Neuron (in vitro differentiated cells): ENCODE data around the gene ABHD6.
"Not testable (repeated sequence)": the region's sequence is repeated elsewhere in the genome, so short reads cannot be mapped to it uniquely, and the experiment has no call there.

ENCODE experiments used
- H2AFZ ChIP-seq: one replicate; pipeline ENCODE4 v1.6.1; 2013; ENCODE audit warnings: low read depth, mild to moderate bottlenecking, inconsistent platforms, low read length, moderate library complexity
- H3K27me3 ChIP-seq: one replicate; pipeline ENCODE4 v1.6.1; 2013; ENCODE audit warnings: low read length; ENCODE audit not compliant: insufficient read depth
- H3K36me3 ChIP-seq: one replicate; pipeline ENCODE4 v1.6.1; 2013; ENCODE audit warnings: low read length; ENCODE audit not compliant: insufficient read depth
- H3K4me1 ChIP-seq: one replicate; pipeline ENCODE4 v1.6.1; 2013; ENCODE audit warnings: low read length; ENCODE audit not compliant: insufficient read depth
- H3K4me3 ChIP-seq: 2 replicates; pipeline ENCODE4 v1.5.1; 2013; ENCODE audit warnings: mild to moderate bottlenecking, low read length, moderate library complexity
- H3K9me3 ChIP-seq: one replicate; pipeline ENCODE4 v1.6.1; 2013; ENCODE audit warnings: low read length

ABHD6 gene

GRCh38 chr3:58200121-58200709 lies 37.4 kb upstream of the ABHD6 start:
- H3K36me3 ChIP-seq: no peaks in the 10 kb centered on the region
- no peaks in the 10 kb centered on the region for H3K27me3 ChIP-seq
- no peaks in the 10 kb centered on the region for H3K4me1 ChIP-seq
- H3K9me3 ChIP-seq: no peaks in the 10 kb centered on the region
- no peak overlapping the region for H2AFZ ChIP-seq
- no peak overlapping the region for H3K4me3 ChIP-seq

GRCh38 chr3:58200846-58201355 lies 36.7 kb upstream of the ABHD6 start:
- peaks cover 2% of the 10 kb centered on the region for H3K27me3 ChIP-seq
- H2AFZ ChIP-seq: no peak overlapping the region
- no peaks in the 10 kb centered on the region for H3K36me3 ChIP-seq

GRCh38 chr3:58201451-58201850 lies 36.1 kb upstream of the ABHD6 start:
- not testable (repeated sequence) for H3K36me3 ChIP-seq, H3K27me3 ChIP-seq, H3K9me3 ChIP-seq, H3K4me3 ChIP-seq, H3K4me1 ChIP-seq, H2AFZ ChIP-seq

More at GRCh38 chr3:58200846-58201355, 36.7 kb upstream of the ABHD6 start:
- Histone ChIP-seq H3K4me1 (no peaks in the 10 kb centered on the region), H3K9me3 (no peaks in the 10 kb centered on the region), H3K4me3 (no peak overlapping the region)

- H3K27me3 ChIP-seq: peaks cover 6% of the 10 kb centered on the region
- no peaks in the 10 kb centered on the region for H3K9me3 ChIP-seq
- H2AFZ ChIP-seq: no peak overlapping the region
- H3K4me1 ChIP-seq: no peaks in the 10 kb centered on the region
- H3K4me3 ChIP-seq: no peak overlapping the region
- H3K36me3 ChIP-seq: no peaks in the 10 kb centered on the region
Measured at GRCh38 chr3:58202917-58203360, 34.7 kb upstream of the ABHD6 start.

- H2AFZ ChIP-seq: no peak overlapping the region
- H3K27me3 ChIP-seq: peaks cover 6% of the 10 kb centered on the region
- no peaks in the 10 kb centered on the region for H3K36me3 ChIP-seq
- no peak overlapping the region for H3K4me3 ChIP-seq
- no peaks in the 10 kb centered on the region for H3K9me3 ChIP-seq
- H3K4me1 ChIP-seq: no peaks in the 10 kb centered on the region
Measured at GRCh38 chr3:58203541-58203940, 34.1 kb upstream of the ABHD6 start.

GRCh38 chr3:58204720-58205119 lies 32.9 kb upstream of the ABHD6 start:
- Histone ChIP-seq H2AFZ (no peak overlapping the region), H3K4me3 (no peak overlapping the region), H3K4me1 (no peaks in the 10 kb centered on the region), H3K9me3 (no peaks in the 10 kb centered on the region), H3K27me3 (peaks cover 6% of the 10 kb centered on the region), H3K36me3 (no peaks in the 10 kb centered on the region)

GRCh38 chr3:58205981-58206380 lies 31.6 kb upstream of the ABHD6 start:
- Histone ChIP-seq H3K4me3 (no peak overlapping the region), H3K9me3 (no peaks in the 10 kb centered on the region), H3K27me3 (peaks cover 6% of the 10 kb centered on the region), H2AFZ (no peak overlapping the region), H3K4me1 (no peaks in the 10 kb centered on the region), H3K36me3 (no peaks in the 10 kb centered on the region)

- Histone ChIP-seq H3K27me3 (peaks cover 6% of the 10 kb centered on the region), H3K4me1 (no peaks in the 10 kb centered on the region), H3K4me3 (no peak overlapping the region), H3K36me3 (no peaks in the 10 kb centered on the region), H2AFZ (no peak overlapping the region), H3K9me3 (no peaks in the 10 kb centered on the region)
Measured at GRCh38 chr3:58206406-58207011, 31.1 kb upstream of the ABHD6 start.

- no peak overlapping the region for H3K4me3 ChIP-seq
- no peaks in the 10 kb centered on the region for H3K9me3 ChIP-seq
- H2AFZ ChIP-seq: no peak overlapping the region
- H3K27me3 ChIP-seq: peaks cover 6% of the 10 kb centered on the region
- H3K4me1 ChIP-seq: no peaks in the 10 kb centered on the region
- no peaks in the 10 kb centered on the region for H3K36me3 ChIP-seq
Measured at GRCh38 chr3:58207954-58208353, 29.6 kb upstream of the ABHD6 start.

GRCh38 chr3:58209933-58210332 lies 27.7 kb upstream of the ABHD6 start:
- Histone ChIP-seq H2AFZ (no peak overlapping the region), H3K9me3 (no peaks in the 10 kb centered on the region), H3K36me3 (no peaks in the 10 kb centered on the region), H3K4me3 (no peak overlapping the region), H3K27me3 (peaks cover 9% of the 10 kb centered on the region), H3K4me1 (no peaks in the 10 kb centered on the region)

GRCh38 chr3:58210761-58211460 lies 26.7 kb upstream of the ABHD6 start, which contains the start of gene DNASE1L3:
Gene DNASE1L3 (minus strand): TSS chr3:58210972. CDS start chr3:58210906, 66 bp downstream.
- no peak within 1 kb of the TSS for H2AFZ ChIP-seq
- no peak within 1 kb of the TSS for H3K4me3 ChIP-seq
- peaks cover 6% of the 10 kb centered on the region for H3K27me3 ChIP-seq

GRCh38 chr3:58214484-58215316 lies 22.9 kb upstream of the ABHD6 start:
- peaks cover 2% of the 10 kb centered on the region for H3K27me3 ChIP-seq
- H3K4me3 ChIP-seq: no peak overlapping the region
- H3K4me1 ChIP-seq: peaks cover 3% of the 10 kb centered on the region
- no peaks in the 10 kb centered on the region for H3K36me3 ChIP-seq
- no peaks in the 10 kb centered on the region for H3K9me3 ChIP-seq
- H2AFZ ChIP-seq: no peak overlapping the region

More at GRCh38 chr3:58210761-58211460, 26.7 kb upstream of the ABHD6 start, which contains the start of gene DNASE1L3:
- no peaks in the 10 kb centered on the region for H3K9me3 ChIP-seq
- no peaks in the 10 kb centered on the region for H3K4me1 ChIP-seq
- H3K36me3 ChIP-seq: no peaks in the 10 kb centered on the region
